ENCODE data around the gene NWD2. TPM values are rescaled to one million over a fixed set of nuclear protein-coding genes. Genes with fewer than 3 reads are reported as not detected.

Gene NWD2
- total RNA-seq, 1 donor from 2014 or later = not detected

DNA sequence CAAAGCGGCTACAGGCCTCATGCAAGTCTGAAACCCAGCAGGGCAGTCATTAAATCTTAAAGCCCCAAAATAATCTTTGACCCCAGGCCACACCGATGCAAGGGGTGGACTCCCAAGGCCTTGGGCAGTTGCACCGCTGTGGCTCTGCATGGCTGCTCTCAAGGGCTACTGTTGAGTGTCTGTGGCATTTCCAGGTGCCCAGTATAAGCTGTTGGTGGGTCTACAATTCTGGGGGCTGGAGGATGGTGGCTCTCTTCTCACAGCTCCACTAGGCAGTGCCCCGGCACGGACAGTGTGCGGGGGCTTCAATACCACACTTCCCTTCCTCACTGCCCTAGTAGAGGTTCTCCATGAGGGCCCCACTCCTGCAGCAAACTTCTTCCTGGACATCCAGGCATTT, 60.1 kb downstream of the NWD2 start:
- Histone ChIP-seq H3K9me3 (replicated peaks) (peaks cover 20% of the 10 kb centered on the region), H3K4me3 (no peak overlapping the region), H3K27me3 (ENCODE audit: low read depth) (no peaks in the 10 kb centered on the region), H3K4me1 (no peaks in the 10 kb centered on the region), H3K36me3 (no peaks in the 10 kb centered on the region), H3K27ac (replicated peaks) (no peak overlapping the region)
- TF ChIP-seq, protein P1, sequence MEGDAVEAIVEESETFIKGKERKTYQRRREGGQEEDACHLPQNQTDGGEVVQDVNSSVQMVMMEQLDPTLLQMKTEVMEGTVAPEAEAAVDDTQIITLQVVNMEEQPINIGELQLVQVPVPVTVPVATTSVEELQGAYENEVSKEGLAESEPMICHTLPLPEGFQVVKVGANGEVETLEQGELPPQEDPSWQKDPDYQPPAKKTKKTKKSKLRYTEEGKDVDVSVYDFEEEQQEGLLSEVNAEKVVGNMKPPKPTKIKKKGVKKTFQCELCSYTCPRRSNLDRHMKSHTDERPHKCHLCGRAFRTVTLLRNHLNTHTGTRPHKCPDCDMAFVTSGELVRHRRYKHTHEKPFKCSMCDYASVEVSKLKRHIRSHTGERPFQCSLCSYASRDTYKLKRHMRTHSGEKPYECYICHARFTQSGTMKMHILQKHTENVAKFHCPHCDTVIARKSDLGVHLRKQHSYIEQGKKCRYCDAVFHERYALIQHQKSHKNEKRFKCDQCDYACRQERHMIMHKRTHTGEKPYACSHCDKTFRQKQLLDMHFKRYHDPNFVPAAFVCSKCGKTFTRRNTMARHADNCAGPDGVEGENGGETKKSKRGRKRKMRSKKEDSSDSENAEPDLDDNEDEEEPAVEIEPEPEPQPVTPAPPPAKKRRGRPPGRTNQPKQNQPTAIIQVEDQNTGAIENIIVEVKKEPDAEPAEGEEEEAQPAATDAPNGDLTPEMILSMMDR (IDR thresholded peaks at IDR 0.05; ENCODE audit: borderline replicate concordance) = no peak
- DNase-seq = no peak
- intact Hi-C loops (cut with micrococcal nuclease) = no loop called here

DNA sequence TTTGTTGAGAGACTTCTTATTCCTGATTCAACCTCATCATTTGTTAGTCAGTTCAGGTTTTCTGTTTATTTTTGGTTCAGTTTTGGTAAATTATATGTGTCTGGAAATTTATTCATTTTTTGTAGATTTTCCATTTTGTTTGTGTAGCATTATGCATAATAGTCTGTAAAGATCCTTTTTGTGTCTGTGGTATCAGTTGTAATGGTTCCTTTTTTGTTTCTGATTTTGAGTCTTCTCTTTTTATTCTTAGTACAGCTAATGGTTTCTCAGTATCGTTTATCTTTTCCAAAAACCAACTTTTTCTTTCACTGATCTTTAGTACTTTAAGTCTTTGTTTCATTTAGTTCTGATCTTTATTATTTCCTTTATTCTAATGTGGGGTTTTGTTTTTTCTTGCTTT, 61.4 kb downstream of the NWD2 start:
- H3K36me3 ChIP-seq = no peaks in the 10 kb centered on the region
- TF ChIP-seq, protein P1 (IDR thresholded peaks at IDR 0.05; ENCODE audit: borderline replicate concordance) = no peak
- H3K4me1 ChIP-seq = no peaks in the 10 kb centered on the region
- H3K27me3 ChIP-seq (ENCODE audit: low read depth) = no peaks in the 10 kb centered on the region
- peaks cover 26% of the 10 kb centered on the region for H3K9me3 ChIP-seq (replicated peaks)
- intact Hi-C loops (cut with micrococcal nuclease) = no loop called here
- no peak overlapping the region for H3K4me3 ChIP-seq
- no peak for DNase-seq
- H3K27ac ChIP-seq (replicated peaks) = no peak overlapping the region

DNA sequence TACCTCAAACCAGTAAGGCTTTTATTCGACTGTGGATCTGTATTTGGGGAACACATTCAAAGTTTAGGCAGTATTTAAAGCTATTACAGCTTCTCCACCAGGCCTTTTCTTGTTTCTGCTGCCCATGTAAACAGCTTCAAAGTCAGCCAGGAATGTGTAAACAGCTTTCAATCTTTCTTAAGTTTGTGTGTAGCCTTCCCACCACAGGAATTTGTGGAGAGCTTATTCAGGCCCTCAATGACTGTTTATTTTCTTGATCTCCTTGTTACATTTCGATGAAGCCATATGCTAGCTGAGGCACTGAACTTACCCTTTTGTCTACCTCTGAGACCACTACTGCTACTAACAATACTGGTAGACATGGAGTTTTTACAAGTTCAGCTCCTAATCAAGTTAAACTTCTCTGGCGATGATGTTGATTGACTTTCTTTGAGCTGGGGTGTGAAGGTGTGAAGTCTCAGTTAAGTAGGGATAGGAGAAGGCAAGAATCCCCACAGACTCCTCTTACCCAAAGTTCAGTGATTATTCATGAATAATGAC, 72.6 kb downstream of the NWD2 start:
- no peaks in the 10 kb centered on the region for H3K36me3 ChIP-seq
- TF ChIP-seq, protein P1 (IDR thresholded peaks at IDR 0.05; ENCODE audit: borderline replicate concordance) = no peak
- no peak overlapping the region for H3K27ac ChIP-seq (replicated peaks)
- H3K9me3 ChIP-seq (replicated peaks) = peaks cover 37% of the 10 kb centered on the region
- H3K4me1 ChIP-seq = no peaks in the 10 kb centered on the region
- no peaks in the 10 kb centered on the region for H3K27me3 ChIP-seq (ENCODE audit: low read depth)
- no peak overlapping the region for H3K4me3 ChIP-seq
- intact Hi-C loops (cut with micrococcal nuclease) = no loop called here
- DNase-seq = no peak

DNA sequence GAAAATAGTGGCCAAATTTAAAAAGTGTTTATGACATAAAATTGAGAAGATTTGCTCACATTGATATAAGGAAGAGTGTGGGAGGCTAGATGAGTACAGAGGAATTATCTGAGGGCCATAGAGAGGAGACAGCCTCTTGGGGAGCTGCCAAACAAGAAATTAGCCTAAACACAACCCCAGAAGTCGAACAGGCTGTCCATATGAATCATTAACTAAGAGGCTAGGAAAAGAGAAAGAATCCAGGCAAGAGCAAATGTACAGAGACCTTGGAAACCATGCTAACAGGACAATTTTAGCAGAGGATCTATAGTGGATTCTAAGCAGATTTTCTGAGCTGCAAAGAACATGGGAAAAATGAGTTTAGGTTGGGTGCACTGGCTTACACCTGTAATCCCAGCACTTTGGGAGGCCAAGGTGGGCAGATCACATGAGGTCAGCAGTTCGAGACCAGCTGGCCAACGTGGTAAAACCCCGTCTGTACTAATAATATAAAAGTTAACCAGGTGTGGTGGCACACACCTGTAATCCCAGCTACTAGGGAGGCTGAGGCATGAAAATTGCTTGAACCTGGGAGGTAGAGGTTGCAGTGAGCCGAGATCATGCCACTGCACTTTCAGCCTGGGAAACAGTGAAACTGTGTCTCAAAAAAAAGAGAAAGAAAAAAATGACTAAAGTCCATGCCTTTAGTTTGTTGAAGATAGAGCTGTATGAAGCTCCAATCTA, 76.1 kb downstream of the NWD2 start:
- no peaks in the 10 kb centered on the region for H3K27me3 ChIP-seq (ENCODE audit: low read depth)
- TF ChIP-seq, protein P1 (IDR thresholded peaks at IDR 0.05; ENCODE audit: borderline replicate concordance) = no peak
- no peaks in the 10 kb centered on the region for H3K36me3 ChIP-seq
- no peak overlapping the region for H3K27ac ChIP-seq (replicated peaks)
- H3K4me3 ChIP-seq = no peak overlapping the region
- DNase-seq = no peak
- H3K4me1 ChIP-seq = no peaks in the 10 kb centered on the region
- H3K9me3 ChIP-seq (replicated peaks) = peaks cover 13% of the 10 kb centered on the region
- intact Hi-C loops (cut with micrococcal nuclease) = no loop called here

DNA sequence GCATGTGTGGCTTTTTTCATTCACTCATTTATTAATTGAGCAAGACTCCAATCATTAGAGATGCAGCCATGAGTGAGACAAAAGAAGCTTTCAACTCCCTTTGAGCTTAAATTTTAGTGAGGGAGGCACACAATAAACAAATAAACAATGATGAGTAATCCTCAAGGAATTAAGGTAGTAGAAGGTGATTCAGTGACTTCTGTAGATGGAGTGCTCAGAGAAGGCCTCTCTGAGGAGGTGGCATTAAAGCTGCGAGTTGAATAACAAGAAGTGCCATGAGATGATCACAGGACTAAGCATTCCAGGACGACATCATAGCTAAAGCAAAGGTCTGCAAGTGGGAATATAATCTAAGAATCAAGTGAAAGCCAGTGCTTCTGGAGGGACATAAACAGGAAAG, 77.6 kb downstream of the NWD2 start:
- TF ChIP-seq, protein P1 (IDR thresholded peaks at IDR 0.05; ENCODE audit: borderline replicate concordance) = no peak
- no peaks in the 10 kb centered on the region for H3K36me3 ChIP-seq
- H3K27me3 ChIP-seq (ENCODE audit: low read depth) = no peaks in the 10 kb centered on the region
- no peak overlapping the region for H3K4me3 ChIP-seq
- no peak overlapping the region for H3K27ac ChIP-seq (replicated peaks)
- no peaks in the 10 kb centered on the region for H3K4me1 ChIP-seq
- H3K9me3 ChIP-seq (replicated peaks) = no peaks in the 10 kb centered on the region
- intact Hi-C loops (cut with micrococcal nuclease) = no loop called here
- no peak for DNase-seq

Measured in left ventricle myocardium inferior (tissue), 1 donor.